Upper lobe of left lung (tissue), 4 donors: ENCODE results near the gene GATD1.

Experiments used
- CTCF ChIP-seq, 6 experiments: fragments of 450-650 bp in 4 of 6; fragments of 200-600 bp in 2 of 6; sonication (generic) in 2 of 6; IDR thresholded peaks; one replicate each; pipeline ENCODE4 v1.5.1; 2016 to 2019; ENCODE audit warnings: antibody characterized with exemption in 6 of 6
- POLR2A ChIP-seq, 4 donors: fragments of 450-650 bp; IDR thresholded peaks; one replicate each; pipeline ENCODE4 v1.5.1; 2016 to 2017; ENCODE audit warnings: antibody characterized with exemption in 4 of 4, mild to moderate bottlenecking in 2 of 4
- POLR2AphosphoS5 ChIP-seq, 2 donors: sonication (generic); formaldehyde crosslinking; IDR thresholded peaks; one replicate each; pipeline ENCODE4 v1.5.1; 2017; ENCODE audit warnings: antibody characterized with exemption in 2 of 2

DNA sequence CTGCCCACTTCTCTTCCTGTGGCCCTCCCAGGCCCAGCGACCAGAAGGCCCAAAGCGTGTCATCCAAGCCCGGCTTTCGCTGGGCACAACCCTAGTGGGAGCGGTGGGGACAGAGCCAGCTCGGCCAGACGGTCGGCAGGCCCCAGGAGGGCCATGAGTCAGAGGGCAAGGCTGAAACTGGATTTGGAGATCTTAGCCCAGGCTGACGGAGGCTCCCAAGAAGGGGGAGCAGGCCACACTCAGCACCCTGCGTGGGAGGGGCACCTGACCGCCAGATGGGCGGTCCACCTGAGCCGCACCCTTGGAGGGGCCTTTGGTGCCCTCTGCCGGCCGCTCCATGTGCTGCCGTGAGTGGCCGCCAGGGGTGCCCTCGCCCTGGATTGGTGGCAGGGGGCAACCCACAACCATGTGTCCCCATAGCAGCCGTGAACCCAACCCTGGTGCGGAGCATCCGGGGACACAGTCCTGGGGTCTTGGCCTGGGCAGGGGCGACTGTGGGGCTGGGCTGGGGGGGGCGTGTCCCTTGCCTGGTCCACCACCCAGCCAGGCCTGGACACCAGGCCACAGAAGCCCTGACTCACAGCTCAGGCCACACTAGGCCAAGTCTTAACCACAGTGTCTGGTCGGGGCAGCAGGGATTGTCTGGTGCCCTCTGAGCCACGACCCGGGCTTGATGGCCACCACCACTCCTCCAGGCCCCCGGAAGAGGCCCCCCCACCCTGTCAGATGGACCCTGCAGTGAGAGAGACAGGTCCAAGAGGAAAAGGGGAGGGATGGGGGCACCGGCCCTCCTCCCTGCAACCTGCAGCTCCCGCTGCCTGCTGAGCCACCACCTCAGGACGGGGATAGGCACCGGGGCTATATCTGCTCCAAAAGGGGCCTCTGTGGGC lies 49.2 kb downstream of the GATD1 start:
- TF ChIP-seq CTCF (IDR thresholded peaks at IDR 0.05) (peak; percentile 96 to 99 (median 98)), POLR2AphosphoS5 (IDR thresholded peaks at IDR 0.05) (peak; percentile 17 to 22), POLR2A (IDR thresholded peaks at IDR 0.05) (peak in 1 of 4 donors; percentile 32)
